ENCODE data around the gene CEMP1. TPM values are rescaled to one million over a fixed set of nuclear protein-coding genes. Genes with fewer than 3 reads are reported as not detected.

The CEMP1 gene
- total RNA-seq, 1 experiment from 2014 or later = 0.15 TPM

DNA sequence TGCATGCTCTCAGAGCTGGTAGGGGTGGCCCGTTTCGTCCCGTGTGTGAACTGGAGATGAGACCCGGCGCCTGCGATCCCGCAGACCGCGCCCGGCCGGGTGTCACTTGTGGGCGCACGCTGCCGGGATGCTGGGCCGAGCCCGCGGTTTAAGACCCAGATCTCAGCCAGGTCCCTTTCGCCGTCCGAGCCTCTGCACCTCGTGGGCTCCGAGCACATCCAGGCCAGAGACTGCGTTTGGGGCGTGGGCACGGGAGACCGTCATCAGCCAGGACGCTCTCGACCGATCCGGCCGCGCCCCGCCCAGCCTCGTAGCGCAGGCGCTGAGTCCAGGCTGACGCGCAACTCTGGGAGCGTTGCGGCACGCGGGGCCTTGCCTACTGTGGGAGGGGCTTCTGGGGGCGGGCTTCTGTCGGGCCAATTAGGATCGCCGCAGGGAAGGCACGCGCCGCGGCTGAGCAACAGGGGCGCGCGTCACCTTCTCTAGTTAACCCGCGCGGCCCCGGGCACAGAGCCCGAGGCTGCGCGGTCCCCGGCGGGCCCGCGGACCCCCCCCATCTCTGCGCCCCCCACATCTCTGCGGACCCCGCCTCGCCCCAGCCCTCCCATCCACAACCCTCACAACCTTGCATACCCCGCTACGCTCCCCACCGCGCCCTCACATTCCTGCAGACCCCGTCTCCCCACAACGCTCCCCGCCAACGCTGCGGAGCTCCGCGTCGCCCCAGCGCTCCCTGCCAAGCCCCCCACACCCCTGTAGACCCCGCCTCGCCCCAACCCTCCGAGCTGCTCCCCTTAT lies 687 bp upstream of the CEMP1 start (continued):
- TF ChIP-seq CTCF (IDR thresholded peaks at IDR 0.05) (no peak), OVOL2 (CRISPR knock-in tag; IDR thresholded peaks at IDR 0.05; ENCODE audit: borderline replicate concordance) (no peak), SOX15 (CRISPR knock-in tag; IDR thresholded peaks at IDR 0.05) (no peak), TP53 (CRISPR knock-in tag; IDR thresholded peaks at IDR 0.05) (peak; percentile 94), FOXP1 (CRISPR knock-in tag; IDR thresholded peaks at IDR 0.05; ENCODE audit: borderline replicate concordance) (peak; percentile 97), ZNF263 (CRISPR knock-in tag; IDR thresholded peaks at IDR 0.05; ENCODE audit: low read depth) (0 out of 2 replicates have a peak, but pooled peaks have one; percentile 27), MXD4 (CRISPR knock-in tag; IDR thresholded peaks at IDR 0.05; ENCODE audit: borderline replicate concordance) (no peak), ZNF138 (CRISPR knock-in tag; conservative IDR thresholded peaks at IDR 0.05) (0 out of 2 replicates have a peak, but pooled peaks have one; percentile 81), NFE2L1 (CRISPR knock-in tag; IDR thresholded peaks at IDR 0.05) (no peak), ZBTB43 (CRISPR knock-in tag; IDR thresholded peaks at IDR 0.05) (peak; percentile 91; the same call in 1 of the 2 replicates), STAT6 (CRISPR knock-in tag; conservative IDR thresholded peaks at IDR 0.05; ENCODE audit: low read depth) (no peak), GRHL2 (CRISPR knock-in tag; IDR thresholded peaks at IDR 0.05; ENCODE audit: insufficient replicate concordance, severe bottlenecking) (no peak), ATF1 (CRISPR knock-in tag; IDR thresholded peaks at IDR 0.05) (0 out of 2 replicates have a peak, but pooled peaks have one; percentile 48), RORB (CRISPR knock-in tag; IDR thresholded peaks at IDR 0.05) (no peak), ZNF219 (CRISPR knock-in tag; IDR thresholded peaks at IDR 0.05; ENCODE audit: borderline replicate concordance) (no peak)
- TF ChIP-seq, protein P1, sequence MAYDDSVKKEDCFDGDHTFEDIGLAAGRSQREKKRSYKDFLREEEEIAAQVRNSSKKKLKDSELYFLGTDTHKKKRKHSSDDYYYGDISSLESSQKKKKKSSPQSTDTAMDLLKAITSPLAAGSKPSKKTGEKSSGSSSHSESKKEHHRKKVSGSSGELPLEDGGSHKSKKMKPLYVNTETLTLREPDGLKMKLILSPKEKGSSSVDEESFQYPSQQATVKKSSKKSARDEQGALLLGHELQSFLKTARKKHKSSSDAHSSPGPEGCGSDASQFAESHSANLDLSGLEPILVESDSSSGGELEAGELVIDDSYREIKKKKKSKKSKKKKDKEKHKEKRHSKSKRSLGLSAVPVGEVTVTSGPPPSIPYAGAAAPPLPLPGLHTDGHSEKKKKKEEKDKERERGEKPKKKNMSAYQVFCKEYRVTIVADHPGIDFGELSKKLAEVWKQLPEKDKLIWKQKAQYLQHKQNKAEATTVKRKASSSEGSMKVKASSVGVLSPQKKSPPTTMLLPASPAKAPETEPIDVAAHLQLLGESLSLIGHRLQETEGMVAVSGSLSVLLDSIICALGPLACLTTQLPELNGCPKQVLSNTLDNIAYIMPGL (CRISPR knock-in tag; IDR thresholded peaks at IDR 0.05) = 0 out of 2 replicates have a peak, but pooled peaks have one; percentile 75
- TF ChIP-seq, protein P2, sequence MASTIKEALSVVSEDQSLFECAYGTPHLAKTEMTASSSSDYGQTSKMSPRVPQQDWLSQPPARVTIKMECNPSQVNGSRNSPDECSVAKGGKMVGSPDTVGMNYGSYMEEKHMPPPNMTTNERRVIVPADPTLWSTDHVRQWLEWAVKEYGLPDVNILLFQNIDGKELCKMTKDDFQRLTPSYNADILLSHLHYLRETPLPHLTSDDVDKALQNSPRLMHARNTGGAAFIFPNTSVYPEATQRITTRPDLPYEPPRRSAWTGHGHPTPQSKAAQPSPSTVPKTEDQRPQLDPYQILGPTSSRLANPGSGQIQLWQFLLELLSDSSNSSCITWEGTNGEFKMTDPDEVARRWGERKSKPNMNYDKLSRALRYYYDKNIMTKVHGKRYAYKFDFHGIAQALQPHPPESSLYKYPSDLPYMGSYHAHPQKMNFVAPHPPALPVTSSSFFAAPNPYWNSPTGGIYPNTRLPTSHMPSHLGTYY (CRISPR knock-in tag; IDR thresholded peaks at IDR 0.05) = 0 out of 2 replicates have a peak, but pooled peaks have one; percentile 15
- TF ChIP-seq, protein P3, sequence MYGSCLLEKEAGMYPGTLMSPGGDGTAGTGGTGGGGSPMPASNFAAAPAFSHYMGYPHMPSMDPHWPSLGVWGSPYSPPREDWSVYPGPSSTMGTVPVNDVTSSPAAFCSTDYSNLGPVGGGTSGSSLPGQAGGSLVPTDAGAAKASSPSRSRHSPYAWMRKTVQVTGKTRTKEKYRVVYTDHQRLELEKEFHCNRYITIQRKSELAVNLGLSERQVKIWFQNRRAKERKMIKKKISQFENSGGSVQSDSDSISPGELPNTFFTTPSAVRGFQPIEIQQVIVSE (CRISPR knock-in tag; IDR thresholded peaks at IDR 0.05; ENCODE audit: borderline replicate concordance) = no peak
- TF ChIP-seq, protein P4, sequence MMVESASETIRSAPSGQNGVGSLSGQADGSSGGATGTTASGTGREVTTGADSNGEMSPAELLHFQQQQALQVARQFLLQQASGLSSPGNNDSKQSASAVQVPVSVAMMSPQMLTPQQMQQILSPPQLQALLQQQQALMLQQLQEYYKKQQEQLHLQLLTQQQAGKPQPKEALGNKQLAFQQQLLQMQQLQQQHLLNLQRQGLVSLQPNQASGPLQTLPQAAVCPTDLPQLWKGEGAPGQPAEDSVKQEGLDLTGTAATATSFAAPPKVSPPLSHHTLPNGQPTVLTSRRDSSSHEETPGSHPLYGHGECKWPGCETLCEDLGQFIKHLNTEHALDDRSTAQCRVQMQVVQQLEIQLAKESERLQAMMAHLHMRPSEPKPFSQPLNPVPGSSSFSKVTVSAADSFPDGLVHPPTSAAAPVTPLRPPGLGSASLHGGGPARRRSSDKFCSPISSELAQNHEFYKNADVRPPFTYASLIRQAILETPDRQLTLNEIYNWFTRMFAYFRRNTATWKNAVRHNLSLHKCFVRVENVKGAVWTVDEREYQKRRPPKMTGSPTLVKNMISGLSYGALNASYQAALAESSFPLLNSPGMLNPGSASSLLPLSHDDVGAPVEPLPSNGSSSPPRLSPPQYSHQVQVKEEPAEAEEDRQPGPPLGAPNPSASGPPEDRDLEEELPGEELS (CRISPR knock-in tag; IDR thresholded peaks at IDR 0.05) = peak; percentile 82
- TF ChIP-seq, protein P5, sequence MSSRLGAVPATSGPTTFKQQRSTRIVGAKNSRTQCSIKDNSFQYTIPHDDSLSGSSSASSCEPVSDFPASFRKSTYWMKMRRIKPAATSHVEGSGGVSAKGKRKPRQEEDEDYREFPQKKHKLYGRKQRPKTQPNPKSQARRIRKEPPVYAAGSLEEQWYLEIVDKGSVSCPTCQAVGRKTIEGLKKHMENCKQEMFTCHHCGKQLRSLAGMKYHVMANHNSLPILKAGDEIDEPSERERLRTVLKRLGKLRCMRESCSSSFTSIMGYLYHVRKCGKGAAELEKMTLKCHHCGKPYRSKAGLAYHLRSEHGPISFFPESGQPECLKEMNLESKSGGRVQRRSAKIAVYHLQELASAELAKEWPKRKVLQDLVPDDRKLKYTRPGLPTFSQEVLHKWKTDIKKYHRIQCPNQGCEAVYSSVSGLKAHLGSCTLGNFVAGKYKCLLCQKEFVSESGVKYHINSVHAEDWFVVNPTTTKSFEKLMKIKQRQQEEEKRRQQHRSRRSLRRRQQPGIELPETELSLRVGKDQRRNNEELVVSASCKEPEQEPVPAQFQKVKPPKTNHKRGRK (CRISPR knock-in tag; IDR thresholded peaks at IDR 0.05; ENCODE audit: borderline replicate concordance) = no peak
- TF ChIP-seq, protein P6, sequence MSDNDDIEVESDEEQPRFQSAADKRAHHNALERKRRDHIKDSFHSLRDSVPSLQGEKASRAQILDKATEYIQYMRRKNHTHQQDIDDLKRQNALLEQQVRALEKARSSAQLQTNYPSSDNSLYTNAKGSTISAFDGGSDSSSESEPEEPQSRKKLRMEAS (CRISPR knock-in tag; IDR thresholded peaks at IDR 0.05) = peak; percentile 93
- TF ChIP-seq, protein P7, sequence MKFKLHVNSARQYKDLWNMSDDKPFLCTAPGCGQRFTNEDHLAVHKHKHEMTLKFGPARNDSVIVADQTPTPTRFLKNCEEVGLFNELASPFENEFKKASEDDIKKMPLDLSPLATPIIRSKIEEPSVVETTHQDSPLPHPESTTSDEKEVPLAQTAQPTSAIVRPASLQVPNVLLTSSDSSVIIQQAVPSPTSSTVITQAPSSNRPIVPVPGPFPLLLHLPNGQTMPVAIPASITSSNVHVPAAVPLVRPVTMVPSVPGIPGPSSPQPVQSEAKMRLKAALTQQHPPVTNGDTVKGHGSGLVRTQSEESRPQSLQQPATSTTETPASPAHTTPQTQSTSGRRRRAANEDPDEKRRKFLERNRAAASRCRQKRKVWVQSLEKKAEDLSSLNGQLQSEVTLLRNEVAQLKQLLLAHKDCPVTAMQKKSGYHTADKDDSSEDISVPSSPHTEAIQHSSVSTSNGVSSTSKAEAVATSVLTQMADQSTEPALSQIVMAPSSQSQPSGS (CRISPR knock-in tag; IDR thresholded peaks at IDR 0.05; ENCODE audit: borderline replicate concordance, low read depth) = no peak
